Measurements from ENCODE around the gene ZNF223.

- TF ChIP-seq EZH2 (IDR thresholded peaks at IDR 0.05; ENCODE audit: borderline replicate concordance, low read depth, low read length, severe bottlenecking) (no peak), CTCF (IDR thresholded peaks at IDR 0.05; ENCODE audit: borderline replicate concordance, extremely low read depth, low read length, poor library complexity, severe bottlenecking) (no peak)
These were observed 49.0 kb upstream of the ZNF223 start, which contains the start of gene ZNF230 for GRCh38 chr19:44002566-44003460.
